ENCODE measurements around the gene TRIO.

Gene TRIO

DNA sequence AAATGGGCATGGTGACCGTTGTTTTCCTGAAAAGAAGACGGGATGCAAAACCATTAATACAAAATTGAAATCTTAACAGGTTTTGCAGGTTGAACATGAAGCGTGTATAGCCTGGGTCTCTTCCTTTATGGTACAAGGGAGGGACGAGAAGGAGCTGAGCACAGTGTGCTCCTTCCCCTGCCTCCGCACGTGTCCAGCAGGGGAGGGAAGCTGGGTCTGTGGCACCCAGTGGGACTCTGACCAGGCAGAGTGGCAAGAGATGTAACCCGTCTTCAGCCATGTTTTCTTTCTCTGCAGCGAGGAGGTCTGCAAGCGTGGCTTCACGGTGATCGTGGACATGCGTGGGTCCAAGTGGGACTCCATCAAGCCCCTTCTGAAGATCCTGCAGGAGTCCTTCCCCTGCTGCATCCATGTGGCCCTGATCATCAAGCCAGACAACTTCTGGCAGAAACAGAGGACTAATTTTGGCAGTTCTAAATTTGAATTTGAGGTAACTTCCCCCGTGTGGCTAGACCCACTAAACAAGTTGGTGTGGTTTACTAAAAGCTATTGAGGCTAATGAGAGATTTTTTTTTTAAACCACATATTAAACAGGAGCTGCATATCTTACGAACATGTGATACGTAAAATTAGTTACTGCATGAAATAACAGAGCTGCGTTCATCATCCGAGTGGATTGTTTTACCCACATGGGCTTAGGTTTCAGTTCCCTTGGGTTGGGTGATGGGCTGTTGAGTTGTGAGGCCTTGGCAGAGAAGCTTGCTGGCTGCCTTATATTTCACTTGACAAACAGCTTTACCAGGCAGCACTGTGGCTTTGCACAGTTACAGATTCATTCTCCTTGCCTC, 143.7 kb downstream of the TRIO start:
- peak in 7 of 51 donors; percentile 9 to 33 (median 26) for DNase-seq

DNA sequence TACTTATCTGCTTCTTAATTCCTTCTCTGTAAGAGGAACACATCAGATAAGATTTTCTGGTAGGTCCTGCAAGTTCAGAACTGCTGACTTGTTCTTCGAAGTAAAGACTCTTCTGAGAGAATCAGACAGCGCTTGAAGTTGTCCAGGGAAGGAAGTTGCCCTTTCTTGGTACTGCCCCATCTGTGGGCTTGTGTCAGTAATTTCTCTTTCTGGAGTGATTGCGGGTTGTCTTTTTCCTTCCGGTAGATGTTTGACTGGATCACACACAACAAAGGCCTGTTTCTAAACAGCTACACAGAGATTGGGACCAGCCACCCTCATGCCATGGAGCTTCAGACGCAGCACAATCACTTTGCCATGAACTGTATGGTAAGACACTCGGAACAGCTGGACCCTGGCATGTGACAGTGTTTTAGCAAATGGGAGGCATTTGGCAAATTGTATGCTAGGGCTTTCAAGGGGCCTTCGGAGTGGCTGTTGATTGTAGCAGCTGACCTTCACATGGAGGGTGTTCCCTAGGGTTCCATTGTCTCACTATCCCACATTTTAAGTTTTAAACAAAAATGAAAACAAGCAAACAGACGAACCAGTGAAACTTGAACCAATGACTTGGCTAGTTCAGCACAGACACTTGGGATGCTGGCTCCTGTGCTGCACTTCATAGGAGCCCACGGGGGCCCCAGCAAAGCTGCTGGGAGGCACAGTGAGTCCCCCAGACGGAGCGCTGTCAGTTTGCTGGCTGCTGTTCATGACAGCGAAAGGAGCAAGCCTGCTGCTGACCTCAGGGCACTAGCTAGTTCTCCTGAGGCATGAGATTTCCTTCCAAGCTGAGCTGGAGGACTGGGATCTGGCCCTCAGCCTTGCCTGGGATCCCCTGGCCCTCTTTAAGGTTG, 149.9 kb downstream of the TRIO start:
- no peak for DNase-seq

DNA sequence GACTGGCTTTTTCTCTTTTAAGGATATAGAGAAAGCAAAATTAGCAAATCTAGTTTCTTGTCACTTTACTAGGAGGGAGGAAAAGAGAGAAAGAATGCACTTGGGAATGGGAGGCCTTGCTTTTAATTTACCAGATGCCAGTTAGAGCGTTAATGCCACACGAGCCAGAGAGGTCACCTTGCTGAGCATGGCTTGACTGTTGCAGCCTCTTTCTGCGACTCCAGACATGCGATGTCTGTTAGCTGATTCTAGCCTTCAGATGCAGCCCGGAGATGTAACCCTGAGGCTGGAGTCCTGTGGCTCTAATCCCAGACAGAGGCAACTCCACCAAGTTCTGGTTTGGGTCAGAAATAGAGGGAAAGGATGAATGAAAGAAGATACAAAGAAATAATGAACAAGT, 152.5 kb downstream of the TRIO start:
- DNase-seq: no peak

DNA sequence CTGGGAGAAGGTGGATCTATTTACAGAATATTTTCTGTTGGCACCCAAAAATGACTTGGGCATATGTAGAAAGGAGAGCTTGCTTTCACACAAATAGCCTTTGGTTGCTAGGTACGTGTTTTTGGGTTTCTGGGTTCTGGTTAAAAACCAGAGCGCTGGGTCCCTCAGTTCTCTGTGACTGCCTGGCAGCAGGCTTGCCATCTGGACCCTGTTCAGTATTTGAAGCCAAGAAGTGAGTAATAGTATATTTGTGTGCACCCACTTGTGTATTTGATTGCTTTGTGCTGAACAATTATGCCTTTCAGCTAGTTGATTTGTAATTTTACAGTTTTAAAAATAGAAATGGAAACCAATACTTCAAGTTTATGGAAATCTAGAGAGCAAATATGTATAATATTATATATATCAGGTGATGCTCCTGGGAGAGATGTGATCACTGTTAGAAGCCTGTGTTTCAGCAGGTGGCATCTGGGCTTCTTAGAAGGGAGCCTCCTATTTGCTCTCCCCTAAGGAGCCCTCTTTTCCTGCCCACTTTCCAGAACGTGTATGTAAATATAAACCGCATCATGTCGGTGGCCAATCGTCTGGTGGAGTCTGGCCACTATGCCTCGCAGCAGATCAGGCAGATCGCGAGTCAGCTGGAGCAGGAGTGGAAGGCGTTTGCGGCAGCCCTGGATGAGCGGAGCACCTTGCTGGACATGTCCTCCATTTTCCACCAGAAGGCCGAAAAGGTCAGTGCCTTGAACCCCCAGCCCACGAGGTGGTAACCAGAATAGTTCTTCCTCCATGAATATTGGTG, 153.6 kb downstream of the TRIO start:
- DNase-seq: peak in 16 of 51 donors; percentile 5 to 66 (median 32)

DNA sequence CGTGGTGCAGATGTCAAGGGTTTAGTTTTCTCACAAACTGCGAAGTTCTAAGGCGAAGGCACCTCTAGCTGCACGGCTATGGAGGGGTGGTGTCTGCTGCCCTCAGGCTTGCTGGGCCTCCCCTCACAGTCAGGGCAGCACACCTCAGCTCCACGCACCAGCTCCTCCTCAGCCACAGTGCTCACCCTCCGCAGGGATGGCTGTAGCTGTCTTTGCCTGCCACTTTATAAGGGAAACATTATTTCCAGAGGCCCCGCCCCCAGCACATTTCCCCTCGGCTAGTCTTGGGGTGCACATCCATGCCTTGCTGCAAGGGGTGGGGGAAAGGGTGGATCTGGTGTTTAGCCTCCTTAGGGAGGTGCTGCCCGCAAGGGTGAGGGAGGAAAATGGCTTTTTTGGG, 154.6 kb downstream of the TRIO start:
- no peak for DNase-seq

DNA sequence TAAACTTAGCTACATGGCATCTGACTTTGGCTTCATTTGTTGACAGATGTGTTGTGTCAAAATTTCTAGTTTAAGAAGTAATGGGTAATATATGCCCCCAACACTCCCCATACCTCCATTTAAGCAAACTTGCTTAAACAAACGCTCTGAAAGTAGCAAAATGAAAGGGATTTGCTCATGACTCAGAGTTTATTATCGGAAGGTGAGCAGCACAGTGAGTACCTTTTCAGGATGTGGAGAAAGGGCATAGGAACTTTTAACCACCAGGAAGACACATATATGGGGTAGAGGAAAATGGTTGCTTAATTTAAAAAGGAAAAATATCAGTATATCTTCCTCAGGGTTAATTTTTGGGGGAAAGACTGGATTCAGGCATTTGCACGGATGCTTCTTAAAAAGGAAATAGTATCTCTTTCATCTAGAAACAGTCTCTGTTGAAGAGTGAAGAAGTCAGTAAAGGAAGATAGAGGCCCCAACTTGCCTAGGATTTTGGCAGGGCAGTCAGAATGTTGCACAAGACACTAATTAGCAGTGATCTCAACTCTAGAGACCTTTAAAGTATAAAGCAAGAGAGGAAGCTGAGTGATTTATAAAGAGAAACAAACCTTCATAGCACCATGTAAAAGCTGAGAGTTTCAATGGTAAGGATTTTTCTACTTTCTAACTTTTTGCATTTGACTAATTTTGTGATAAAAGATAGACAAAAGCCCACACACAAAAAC, 155.1 kb downstream of the TRIO start:
- no peak for DNase-seq

DNA sequence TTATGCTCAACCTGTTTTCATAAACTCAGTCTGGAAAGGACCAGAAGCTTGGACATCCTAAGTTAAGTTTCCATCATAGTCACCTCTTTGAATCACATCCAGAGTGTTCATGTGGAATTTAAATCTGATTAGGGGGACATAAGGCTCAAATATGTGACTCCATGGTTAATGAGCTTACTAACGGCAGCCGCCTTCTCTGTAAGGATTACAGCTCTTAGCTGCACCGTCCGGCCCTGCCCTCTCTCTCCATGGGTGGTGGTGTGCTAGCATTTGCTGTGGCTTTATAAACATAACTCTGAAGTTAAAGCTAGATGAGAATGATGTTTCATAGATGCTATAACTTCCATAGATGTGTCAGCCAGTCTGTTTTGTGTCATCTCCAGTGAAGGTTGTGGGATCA, 156.5 kb downstream of the TRIO start:
- DNase-seq: no peak

DNA sequence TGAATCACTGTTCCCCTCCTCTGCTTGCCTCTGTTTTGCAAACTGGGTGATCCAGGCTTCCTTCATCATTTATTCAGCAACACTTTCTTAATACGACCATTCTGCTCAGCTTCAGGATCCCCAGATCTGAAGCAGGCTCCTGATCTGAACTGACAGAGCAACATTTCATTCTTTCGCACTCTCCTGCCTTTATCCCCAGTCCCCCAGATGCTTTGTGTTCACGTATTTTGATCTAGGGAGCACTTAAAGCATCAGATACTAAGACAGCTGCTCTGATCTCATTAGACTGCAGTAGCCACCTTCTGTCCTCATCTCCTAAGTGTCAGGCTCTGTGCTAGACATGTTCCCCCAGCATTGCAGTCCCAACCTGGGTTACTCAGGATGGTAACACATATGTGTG, 158.0 kb downstream of the TRIO start:
- DNase-seq: no peak

DNA sequence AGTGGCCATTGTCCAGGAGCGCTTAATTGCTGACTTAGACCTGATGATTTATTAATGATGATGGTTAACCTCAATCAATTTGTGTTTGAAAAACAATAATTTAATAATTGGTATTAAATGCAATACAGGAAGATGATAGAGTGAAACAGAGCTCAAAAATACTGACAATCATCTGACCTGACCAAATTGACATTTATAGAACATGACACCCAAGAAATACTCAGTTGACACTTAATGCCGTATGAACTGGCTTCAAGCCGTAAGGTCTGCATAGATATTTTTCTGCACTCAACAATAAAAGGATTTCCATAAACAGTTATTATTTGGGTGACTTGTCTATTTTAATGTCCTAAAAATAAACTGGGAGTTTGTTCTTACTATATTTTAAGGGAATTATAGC, 159.2 kb downstream of the TRIO start:
- no peak for DNase-seq

DNA sequence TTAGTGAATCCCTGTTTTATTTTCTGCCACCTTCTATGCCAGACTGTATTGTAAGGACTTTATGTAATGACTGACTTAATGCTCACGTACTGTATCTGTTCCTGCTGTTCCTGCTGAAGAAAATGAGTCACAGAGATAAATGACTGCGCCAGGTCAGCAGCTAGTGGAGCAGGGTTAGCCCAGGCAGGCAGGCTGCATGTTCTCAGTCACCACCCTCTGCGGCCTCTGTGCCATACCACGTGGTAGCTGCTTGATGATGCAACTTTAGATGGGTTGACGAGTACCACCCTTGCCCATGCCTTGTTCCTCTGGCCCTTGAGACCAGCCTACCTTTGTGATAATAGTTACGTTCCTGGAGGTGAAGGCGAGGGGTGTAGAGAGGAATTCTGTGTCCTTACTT, 161.9 kb downstream of the TRIO start:
- DNase-seq: no peak

DNA sequence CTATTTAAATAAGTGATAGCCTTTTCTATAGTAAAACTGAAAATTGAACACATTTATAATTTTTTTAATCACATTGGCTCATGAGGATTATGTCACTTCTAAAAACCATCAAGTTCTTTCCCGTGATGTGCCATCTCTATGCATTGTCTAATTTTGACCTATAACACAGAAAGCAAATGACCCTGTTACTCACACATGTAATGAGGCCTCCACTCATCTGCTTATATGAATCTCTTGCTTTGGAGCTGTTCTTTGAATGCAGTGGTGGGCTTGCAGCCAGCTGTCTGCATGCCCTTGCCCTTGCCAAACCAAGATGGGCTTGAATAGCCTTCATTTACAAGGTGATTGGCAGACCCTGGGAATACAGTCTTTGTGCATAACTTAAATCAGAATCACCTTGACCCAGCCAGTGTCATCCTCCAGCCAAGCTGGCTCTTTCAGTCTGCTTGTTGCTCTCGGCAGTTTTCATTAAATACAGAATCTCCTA, 163.2 kb downstream of the TRIO start:
- no peak for DNase-seq

DNA sequence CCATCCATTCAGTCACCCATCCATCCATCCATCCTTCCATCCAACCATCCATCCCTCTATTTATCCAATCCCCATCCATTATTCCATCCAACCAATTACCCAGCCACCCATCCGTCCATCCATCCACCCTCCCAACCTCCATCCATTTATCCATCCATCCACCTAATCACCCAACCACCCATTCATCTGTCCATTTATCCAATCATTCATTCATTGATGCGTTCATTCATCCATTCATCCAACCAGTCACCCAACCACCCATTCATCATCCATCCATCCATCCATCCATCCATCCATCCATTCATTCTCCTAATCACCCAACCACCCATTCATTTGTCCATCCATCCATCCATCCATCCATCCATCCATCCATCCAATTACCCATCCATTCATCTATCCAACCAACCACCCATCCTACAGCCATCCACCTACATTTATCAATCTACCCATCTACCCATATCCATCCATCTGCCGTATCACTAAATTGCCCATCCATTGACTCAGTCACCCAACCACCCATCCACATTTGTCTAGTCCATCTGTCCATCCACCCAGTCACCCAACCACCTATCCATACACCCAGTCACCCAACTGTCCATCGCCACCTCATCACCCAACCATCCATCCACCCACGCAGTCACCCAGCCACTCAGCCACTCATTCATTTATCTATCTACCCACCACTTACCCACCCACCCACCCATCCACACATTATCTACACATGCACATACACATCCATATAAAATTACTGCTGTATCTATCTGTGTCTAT, 165.4 kb downstream of the TRIO start:
- no peak for DNase-seq

DNA sequence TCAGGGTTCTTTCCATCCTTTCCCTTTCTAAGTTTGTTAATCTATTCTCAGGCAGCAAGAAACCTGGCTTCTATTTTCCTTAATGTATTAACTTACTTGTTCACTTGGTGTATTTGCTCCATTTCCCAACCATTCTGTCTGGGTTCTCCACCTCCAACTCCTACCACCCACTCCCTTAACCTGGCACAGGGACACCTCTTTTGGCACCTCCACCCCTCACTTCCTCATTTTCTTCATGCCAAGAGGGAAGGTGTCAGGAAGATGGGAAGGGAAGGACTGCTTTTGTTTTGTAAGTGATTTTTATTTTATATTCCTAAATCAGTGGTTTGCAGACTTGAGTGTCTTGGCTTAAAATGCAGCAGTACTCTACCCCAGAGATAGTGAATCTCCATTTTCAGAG, 166.1 kb downstream of the TRIO start:
- DNase-seq: no peak

DNA sequence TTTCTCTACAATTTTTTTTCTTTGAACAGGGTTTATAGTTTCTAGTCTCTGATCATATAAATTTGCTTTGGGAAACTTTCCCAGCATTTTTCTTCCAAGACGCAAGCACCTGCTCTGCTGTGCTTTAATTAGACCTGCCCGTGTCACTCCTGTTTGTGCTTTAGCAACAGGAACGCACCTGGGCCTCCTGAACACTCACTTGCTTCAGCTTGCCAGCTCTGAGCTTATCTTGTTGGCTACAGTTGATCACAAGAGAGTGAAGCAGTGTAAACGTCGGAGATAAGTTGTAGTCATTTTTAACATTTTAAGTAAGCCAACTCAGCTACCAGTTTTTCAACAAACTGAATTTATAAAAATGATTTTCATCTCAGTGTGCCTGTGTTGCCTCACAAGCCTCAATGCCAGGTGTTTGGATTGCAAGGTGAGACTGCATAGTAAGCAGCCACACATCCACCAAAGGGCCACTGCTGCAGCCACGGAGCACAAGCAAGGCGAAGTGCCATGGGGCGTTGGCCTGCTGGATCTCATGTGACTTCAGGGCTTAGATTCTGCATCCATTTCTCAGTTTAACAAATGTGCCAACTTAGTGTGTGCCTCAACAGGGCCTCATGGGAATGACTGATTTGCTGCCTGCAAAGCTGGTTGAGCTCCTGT, 166.9 kb downstream of the TRIO start:
- DNase-seq: no peak

DNA sequence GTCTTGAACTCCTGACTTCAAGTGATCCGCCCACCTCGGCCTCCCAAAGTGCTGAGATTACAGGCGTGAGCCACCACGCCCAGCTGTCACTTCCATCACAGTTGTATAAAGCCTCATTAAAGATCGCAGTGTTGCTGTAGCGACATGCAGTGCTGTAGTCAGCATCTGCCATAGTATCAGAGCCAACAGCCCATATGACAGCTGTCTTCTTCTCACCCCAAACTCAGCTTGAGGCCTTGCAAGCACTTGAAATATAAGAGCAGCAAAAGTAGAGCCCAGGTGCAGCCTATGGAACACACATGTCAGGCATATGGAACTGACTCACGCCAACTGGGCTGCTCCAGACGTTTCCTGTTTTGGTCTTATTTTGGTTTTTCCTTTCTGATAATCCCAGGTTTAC, 167.8 kb downstream of the TRIO start:
- DNase-seq: no peak

DNA sequence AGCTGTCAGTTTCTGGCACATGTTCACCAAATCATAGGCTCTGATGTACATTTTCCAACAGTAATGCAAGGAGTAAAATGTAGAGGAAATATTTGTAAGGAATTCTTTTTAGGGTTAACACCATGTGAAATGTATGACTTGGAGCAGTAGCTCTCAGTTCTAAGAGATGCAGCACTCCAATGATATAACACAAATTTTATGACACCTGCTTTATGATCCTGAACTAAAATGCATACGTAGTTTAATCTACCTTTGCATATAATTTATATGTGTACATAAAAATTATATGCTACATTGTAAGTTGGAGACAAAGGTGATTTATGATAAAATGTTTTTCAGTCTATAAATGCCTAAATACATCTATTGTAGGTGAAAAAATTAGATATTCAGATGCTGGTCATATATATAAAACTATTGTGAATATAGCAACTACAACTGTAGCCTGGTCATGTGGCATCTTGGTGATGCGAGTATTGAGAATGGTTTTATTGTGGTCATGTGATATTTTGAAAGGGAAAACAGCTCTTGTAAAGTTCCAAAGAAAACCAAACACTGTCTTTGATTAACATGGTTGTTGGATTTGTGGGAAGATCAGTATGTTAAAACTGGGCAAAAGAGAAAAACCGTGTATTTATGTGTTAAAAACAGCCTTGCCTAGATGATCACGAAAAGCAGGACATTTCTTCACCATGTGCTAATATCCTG, 171.0 kb downstream of the TRIO start:
- DNase-seq: no peak

DNA sequence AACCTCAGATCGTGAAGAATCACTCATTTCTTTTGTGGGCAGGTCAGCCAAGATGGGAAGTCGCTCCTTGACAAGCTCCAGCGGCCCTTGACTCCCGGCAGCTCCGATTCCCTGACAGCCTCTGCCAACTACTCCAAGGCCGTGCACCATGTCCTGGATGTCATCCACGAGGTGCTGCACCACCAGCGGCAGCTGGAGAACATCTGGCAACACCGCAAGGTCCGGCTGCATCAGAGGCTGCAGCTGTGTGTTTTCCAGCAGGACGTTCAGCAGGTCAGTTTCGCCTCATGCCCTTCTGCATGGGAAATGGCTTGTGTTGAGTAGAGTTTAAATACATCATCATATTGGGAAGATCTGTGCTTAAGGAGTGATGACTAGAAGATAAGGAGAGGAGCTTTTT, 173.3 kb downstream of the TRIO start:
- DNase-seq: no peak

DNA sequence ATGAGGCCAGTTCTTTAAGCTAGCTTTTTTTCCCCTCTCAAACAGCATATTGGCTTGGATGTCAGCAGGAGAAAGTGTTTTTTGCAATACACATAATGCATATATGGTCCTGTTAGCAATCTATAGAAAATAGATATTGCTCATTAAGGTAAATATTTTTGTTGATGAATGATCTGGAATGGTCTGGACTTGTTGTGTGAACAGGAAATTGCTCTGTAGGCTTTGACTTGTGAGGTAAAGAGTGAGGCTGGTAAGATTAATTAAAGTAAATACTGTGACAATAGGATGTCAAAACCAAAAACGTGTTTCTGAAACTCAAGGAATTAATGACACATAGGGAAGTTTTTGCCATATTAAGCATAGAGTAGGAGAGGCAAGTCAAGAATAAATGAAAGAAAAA, 176.0 kb downstream of the TRIO start:
- DNase-seq: no peak

DNA sequence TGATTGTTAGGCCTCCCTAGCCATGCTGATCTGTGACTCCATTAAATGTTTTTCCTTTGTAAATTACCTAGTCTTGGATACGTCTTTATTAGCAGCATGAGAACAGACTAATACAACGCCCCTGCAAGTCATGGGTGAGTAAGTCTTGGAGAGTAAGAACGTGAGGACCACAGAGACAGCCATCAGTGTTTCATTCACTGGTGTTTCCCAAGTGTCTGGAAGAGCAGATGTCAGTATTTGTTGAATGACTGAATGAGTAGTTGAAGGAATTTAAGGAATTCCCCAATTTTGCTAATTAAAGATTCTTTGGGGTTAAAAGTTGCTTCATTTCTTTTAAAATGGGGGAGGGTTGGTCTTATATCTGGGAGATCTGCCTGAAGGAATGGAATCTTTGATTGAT, 178.8 kb downstream of the TRIO start:
- DNase-seq: no peak
